A673 (cell line): ENCODE measurements around the gene KCNMA1.

Source experiments
- EZH2 ChIP-seq: fragments of 200-600 bp; sonication (generic); IDR thresholded peaks from 2 replicates; pipeline ENCODE4 v1.6.1; 2017; ENCODE audit warnings: borderline replicate concordance, low read depth, mild to moderate bottlenecking, mixed read lengths, antibody characterized with exemption, low read length; ENCODE audit not compliant: poor library complexity, severe bottlenecking
- TF ChIP-seq, protein P1 (sequence below): fragments of 300-800, 200-600 bp; sonication (generic); conservative IDR thresholded peaks from 2 replicates; pipeline ENCODE4 v1.5.1; 2017; ENCODE audit warnings: low read depth, mild to moderate bottlenecking, antibody characterized with exemption, low read length, moderate library complexity, mixed read lengths

DNA sequence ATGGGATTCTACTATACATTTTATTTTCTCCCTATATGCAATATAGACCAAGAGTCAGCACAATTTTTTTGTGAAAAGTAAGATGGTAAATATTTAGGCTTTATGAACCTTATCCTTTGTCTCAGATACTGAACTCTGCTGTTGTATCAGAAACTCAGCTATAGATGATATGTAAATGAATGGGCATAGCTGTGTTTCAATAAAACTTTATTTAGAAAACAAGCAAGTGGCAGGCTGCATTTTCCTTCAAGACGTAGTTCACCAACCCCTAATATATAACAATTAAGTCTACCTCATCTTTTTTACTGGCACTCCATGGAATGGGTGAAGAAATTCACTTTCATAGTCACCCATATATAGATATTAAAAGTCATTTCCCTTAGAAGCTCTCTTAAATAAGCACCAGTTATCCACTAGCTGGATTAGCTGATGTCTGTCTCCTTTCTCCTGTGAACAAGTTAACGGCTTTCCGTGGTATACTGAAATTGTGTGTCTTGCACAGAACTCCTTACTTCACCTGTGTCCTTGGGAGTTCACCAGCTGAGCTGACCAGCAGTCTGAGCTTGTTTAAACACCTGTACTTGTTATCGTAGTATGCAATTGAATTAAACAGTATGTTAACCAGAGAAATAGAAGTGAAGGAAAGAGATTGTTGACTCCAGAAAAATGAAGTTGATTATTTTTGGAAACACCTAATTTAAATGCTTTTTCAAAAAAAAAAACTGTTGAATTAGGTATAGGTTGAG, 770.6 kb downstream of the KCNMA1 start:
- TF ChIP-seq, protein P1, sequence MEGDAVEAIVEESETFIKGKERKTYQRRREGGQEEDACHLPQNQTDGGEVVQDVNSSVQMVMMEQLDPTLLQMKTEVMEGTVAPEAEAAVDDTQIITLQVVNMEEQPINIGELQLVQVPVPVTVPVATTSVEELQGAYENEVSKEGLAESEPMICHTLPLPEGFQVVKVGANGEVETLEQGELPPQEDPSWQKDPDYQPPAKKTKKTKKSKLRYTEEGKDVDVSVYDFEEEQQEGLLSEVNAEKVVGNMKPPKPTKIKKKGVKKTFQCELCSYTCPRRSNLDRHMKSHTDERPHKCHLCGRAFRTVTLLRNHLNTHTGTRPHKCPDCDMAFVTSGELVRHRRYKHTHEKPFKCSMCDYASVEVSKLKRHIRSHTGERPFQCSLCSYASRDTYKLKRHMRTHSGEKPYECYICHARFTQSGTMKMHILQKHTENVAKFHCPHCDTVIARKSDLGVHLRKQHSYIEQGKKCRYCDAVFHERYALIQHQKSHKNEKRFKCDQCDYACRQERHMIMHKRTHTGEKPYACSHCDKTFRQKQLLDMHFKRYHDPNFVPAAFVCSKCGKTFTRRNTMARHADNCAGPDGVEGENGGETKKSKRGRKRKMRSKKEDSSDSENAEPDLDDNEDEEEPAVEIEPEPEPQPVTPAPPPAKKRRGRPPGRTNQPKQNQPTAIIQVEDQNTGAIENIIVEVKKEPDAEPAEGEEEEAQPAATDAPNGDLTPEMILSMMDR = no peak
- no peak for TF ChIP-seq EZH2
